K562 (cell line): ENCODE data around the gene CCR6. TPM values are rescaled to one million over a fixed set of nuclear protein-coding genes. Genes with fewer than 3 reads are reported as not detected.

ENCODE experiments used
- ATAC-seq: fragments of 200-7000 bp; cut with Tn5 transposase; 3 replicates; pipeline ENCODE4 v1.9.1; 2020; ENCODE audit warnings: moderate library complexity
- BruUV-seq: library from RNA; stranded (reverse); fragments of 400-500 nt; replicated peaks from 2 replicates; lab custom pipeline; 2021; lab: Mats Ljungman, UMichigan
- CTCF ChIA-PET: fragments of 300-600 bp; formaldehyde crosslinking; extraction: SDS; loops from one replicate; lab custom pipeline; 2021; ENCODE audit warnings: low intra/inter-chr PET ratio; lab: Yijun Ruan, JAX
- POLR2A ChIA-PET: fragments of 300-600, 350-650 bp; sonication (Branson Sonifier 250); formaldehyde crosslinking; extraction: SDS; loops from one replicate; lab custom pipeline; 2021; ENCODE audit warnings: antibody characterized with exemption, inconsistent platforms; lab: Yijun Ruan, JAX
- DNase-seq, 4 experiments: peaks; one replicate each; pipeline versions ENCODE4 v3.0.0 to v3.0.0-alpha.2; 2011 to 2018; ENCODE audit warnings: low spot score in 3 of 4, mixed read lengths in 3 of 4; ENCODE audit errors: extremely low read depth in 1 of 4
- FAIRE-seq: peaks from 2 replicates; lab custom pipeline; 2011; peaks lifted over from hg19 to GRCh38; lab: Jason Lieb, UNC
- H2AFZ ChIP-seq: 2 replicates; pipeline ENCODE4 v1.6.0; 2011; ENCODE audit warnings: low read depth, low read length, control low read depth, inconsistent platforms
- H3K27ac ChIP-seq: fragments of 200-600 bp; 3 replicates; pipeline ENCODE4 v1.8.0; 2011; ENCODE audit warnings: low read depth, mild to moderate bottlenecking, control low read depth, inconsistent platforms, low read length, moderate library complexity, mixed read lengths; ENCODE audit errors: extremely low read depth
- H3K27me3 ChIP-seq, 2 experiments: fragments of 300-600 bp in 1 of 2; 2 replicates in 1 of 2; 3 replicates in 1 of 2; pipeline versions ENCODE4 v1.6.0 to v1.8.0; 2011; ENCODE audit warnings: inconsistent platforms in 2 of 2, low read length in 2 of 2, mild to moderate bottlenecking in 1 of 2, mixed read lengths in 1 of 2, moderate library complexity in 1 of 2; ENCODE audit not compliant: control insufficient read depth in 2 of 2, insufficient read depth in 2 of 2
- H3K36me3 ChIP-seq: fragments of 300-600 bp; 3 replicates; pipeline ENCODE4 v1.8.0; 2011; ENCODE audit warnings: mild to moderate bottlenecking, low read length, inconsistent platforms; ENCODE audit not compliant: control insufficient read depth, insufficient read depth
- H3K4me1 ChIP-seq, 2 experiments: fragments of 200-600 bp in 1 of 2; replicated peaks in 1 of 2; 2 replicates in 1 of 2; 3 replicates in 1 of 2; pipeline versions ENCODE4 v1.5.1 to v1.8.0; 2011; ENCODE audit warnings: inconsistent platforms in 2 of 2, low read length in 2 of 2, mild to moderate bottlenecking in 1 of 2, mixed read lengths in 1 of 2, moderate library complexity in 1 of 2; ENCODE audit not compliant: control insufficient read depth in 2 of 2, insufficient read depth in 2 of 2
- H3K4me2 ChIP-seq: 2 replicates; pipeline ENCODE4 v1.6.1; 2011; ENCODE audit warnings: low read length, control low read depth, inconsistent platforms, mixed read lengths; ENCODE audit not compliant: insufficient read depth
- H3K4me3 ChIP-seq: fragments of 200-600 bp; sonication (generic), shearing (Covaris generic); 2 replicates; pipeline ENCODE4 v1.5.1; 2016; ENCODE audit warnings: control low read depth, inconsistent platforms
- H3K79me2 ChIP-seq: fragments of 200-600 bp; 3 replicates; pipeline ENCODE4 v1.8.0; 2011; ENCODE audit warnings: low read length, inconsistent platforms; ENCODE audit not compliant: control insufficient read depth, insufficient read depth
- H3K9ac ChIP-seq, 2 experiments: 2 replicates each; pipeline versions ENCODE4 v1.6.0 to v1.6.1; 2011; ENCODE audit warnings: low read depth in 2 of 2, low read length in 2 of 2, control low read depth in 1 of 2, inconsistent platforms in 1 of 2, mild to moderate bottlenecking in 1 of 2, mixed read lengths in 1 of 2; ENCODE audit not compliant: insufficient read depth in 1 of 2
- H3K9me1 ChIP-seq: one replicate; pipeline ENCODE4 v1.6.0; 2011; ENCODE audit warnings: inconsistent platforms, mild to moderate bottlenecking, low read length, moderate library complexity; ENCODE audit not compliant: control insufficient read depth, insufficient read depth
- H3K9me3 ChIP-seq: replicated peaks from 2 replicates; pipeline ENCODE4 v1.5.1; 2011; ENCODE audit warnings: low read depth, low read length, inconsistent platforms; ENCODE audit not compliant: control insufficient read depth, insufficient read depth
- H4K20me1 ChIP-seq: replicated peaks from 2 replicates; pipeline ENCODE4 v1.6.1; 2011; ENCODE audit warnings: low read length, inconsistent platforms, mixed read lengths; ENCODE audit not compliant: control insufficient read depth, insufficient read depth
- RHOXF2B ChIP-seq: fragments of 250-450 bp; sonication (Bioruptor Pico); conservative IDR thresholded peaks from 2 replicates; pipeline ENCODE4 v1.5.1; 2021
- SMC3 ChIP-seq: conservative IDR thresholded peaks from 2 replicates; pipeline ENCODE4 v1.6.1; 2011; ENCODE audit warnings: low read depth, low read length, improper control_type of control experiment; ENCODE audit not compliant: insufficient read depth
- WGBS: fragments of 100-300 bp; shearing (Covaris generic); methylation state at CpG from one replicate; pipeline ENCODE4 v1.1.6; 2016; ENCODE audit warnings: low coverage, mixed read lengths; ENCODE audit not compliant: insufficient coverage; ENCODE audit errors: missing lambda C conversion rate; 5-methylcytosine and 5-hydroxymethylcytosine counted together
- in situ Hi-C: fragments of 300-500 bp; cut with MboI; formaldehyde crosslinking; loops from 4 replicates; pipeline ENCODE4 v1.15.0; 2018; ENCODE audit warnings: inconsistent platforms, mixed read lengths
- intact Hi-C: fragments of 100-400 bp; cut with micrococcal nuclease; formaldehyde crosslinking; loops from 2 replicates; pipeline ENCODE4 v1.14.2; 2022
- polyA plus RNA-seq, 8 experiments: library from polyadenylated mRNA; depleted of rRNA in 4 of 8; stranded (reverse) in 5 of 8; unstranded in 3 of 8; fragments of >200 nt; fragmentation: Nextera tagmentation in 2 of 8; fragmentation: Illumina TruSeq in 1 of 8; extraction: Ambion mirVana in 2 of 8; extraction: Trizol in 1 of 8; gene quantifications; 2 replicates each; pipeline versions ENCODE4 v1.2.1 to v1.2.3, GENCODE V29; 2011 to 2014; ENCODE audit warnings: inconsistent platforms in 1 of 8, missing spikeins in 1 of 8
- total RNA-seq, 7 experiments: library from RNA; depleted of rRNA in 6 of 7; stranded (reverse); fragments of >200 nt in 6 of 7; fragmentation: Illumina TruSeq in 2 of 7; extraction: Trizol in 2 of 7; gene quantifications; 2 replicates each; pipeline versions ENCODE4 v1.2.1 to v1.2.3, GENCODE V29; 2011 to 2021; ENCODE audit warnings: low replicate concordance in 1 of 7

CCR6 gene
- total and polyA plus RNA-seq, 9 of the 15 experiments (the other 6 are each of a cell fraction or from before 2014, with no cell fraction given): not detected

GRCh38 chr6:167102318-167102717, 20.6 kb upstream of the CCR6 start:
- in situ Hi-C loops (no loop called here), intact Hi-C loops (no loop called here)
- Histone ChIP-seq H2AFZ (no peak overlapping the region), H3K9ac (no peak overlapping the region), H3K9me1 (no peaks in the 10 kb centered on the region), H3K79me2 (no peaks in the 10 kb centered on the region), H3K27me3 (peaks cover 18 to 39% of the 10 kb centered on the region in 2 experiments), H4K20me1 (no peaks in the 10 kb centered on the region), H3K4me3 (no peak overlapping the region), H3K27ac (no peak overlapping the region), H3K9me3 (no peaks in the 10 kb centered on the region), H3K4me1 (peaks cover 0 to 6% of the 10 kb centered on the region in 2 experiments; a peak in 2 of 5 replicates), H3K36me3 (no peaks in the 10 kb centered on the region), H3K4me2 (no peak overlapping the region)
- FAIRE-seq: no peak
- no peak for TF ChIP-seq SMC3
- no TSS peak for BruUV-seq
- CTCF ChIA-PET: no interaction called here
- no peak for ATAC-seq
- no peak for DNase-seq
- 4% methylated on average over 4 of the region's 4 CpGs for WGBS
- POLR2A ChIA-PET: no interaction called here

- ChIA-PET CTCF (no interaction called here), POLR2A (no interaction called here)
- no peak for DNase-seq
- H3K4me2 ChIP-seq: no peak overlapping the region
- in situ Hi-C loops (no loop called here), intact Hi-C loops (no loop called here)
- no peak overlapping the region for H3K27ac ChIP-seq
- H3K9me1 ChIP-seq: no peaks in the 10 kb centered on the region
- no peak for TF ChIP-seq RHOXF2B (CRISPR knock-in tag)
- no peaks in the 10 kb centered on the region for H4K20me1 ChIP-seq
- no peaks in the 10 kb centered on the region for H3K9me3 ChIP-seq
- H3K4me3 ChIP-seq: no peak overlapping the region
- 1% methylated on average over 11 of the region's 11 CpGs for WGBS
- no peaks in the 10 kb centered on the region for H3K79me2 ChIP-seq
- H3K4me1 ChIP-seq: peaks cover 0 to 6% of the 10 kb centered on the region in 2 experiments; a peak in 2 of 5 replicates
- no peak for FAIRE-seq
- BruUV-seq: no TSS peak
- H2AFZ ChIP-seq: no peak overlapping the region
- H3K36me3 ChIP-seq: no peaks in the 10 kb centered on the region
- H3K9ac ChIP-seq: no peak overlapping the region
- no peak for ATAC-seq
- H3K27me3 ChIP-seq: peaks cover 19 to 37% of the 10 kb centered on the region in 2 experiments
These were observed 19.6 kb upstream of the CCR6 start for GRCh38 chr6:167103041-167103891.
